Activated gamma-delta T cell (primary cell): ENCODE data around the gene CYP4F11.
"Not testable (repeated sequence)": the region's sequence is repeated elsewhere in the genome, so short reads cannot be mapped to it uniquely, and the experiment has no call there.

ENCODE experiments used
- DNase-seq: peaks from one replicate; lab custom pipeline; 2025; lab: John Stamatoyannopoulos, UW

The CYP4F11 gene

DNA sequence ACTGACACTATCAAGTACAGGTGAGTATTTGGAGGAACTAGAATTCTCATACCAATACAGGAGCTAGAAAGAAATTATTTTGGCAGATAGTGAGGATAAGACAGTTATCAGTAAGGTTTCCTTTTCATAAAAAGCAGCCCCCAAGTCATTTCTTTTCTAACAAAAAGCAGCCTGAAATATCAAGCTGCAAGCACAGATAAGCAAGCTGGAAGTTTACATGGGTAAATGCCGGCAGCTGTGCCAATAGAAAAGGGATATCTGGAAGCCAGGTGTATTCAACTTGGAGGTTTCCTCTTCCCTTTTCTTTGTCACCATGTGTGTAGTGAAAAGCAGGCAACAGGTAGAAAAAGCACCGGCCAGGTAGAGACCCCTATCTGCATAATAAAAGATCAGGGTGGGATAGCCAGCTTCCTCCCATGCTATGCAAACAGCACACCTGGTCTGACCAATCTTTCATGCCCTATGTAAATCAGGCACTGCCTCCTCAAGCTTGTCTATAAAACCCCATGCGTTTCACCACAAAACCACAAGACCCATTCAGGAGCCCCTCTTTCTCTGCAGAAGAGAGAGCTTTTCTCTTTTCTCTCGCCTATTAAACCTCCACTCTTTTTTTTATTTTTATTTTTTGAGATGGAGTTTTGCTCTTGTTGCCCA is 59.4 kb downstream of the CYP4F11 start:
- DNase-seq, result no peak

DNA sequence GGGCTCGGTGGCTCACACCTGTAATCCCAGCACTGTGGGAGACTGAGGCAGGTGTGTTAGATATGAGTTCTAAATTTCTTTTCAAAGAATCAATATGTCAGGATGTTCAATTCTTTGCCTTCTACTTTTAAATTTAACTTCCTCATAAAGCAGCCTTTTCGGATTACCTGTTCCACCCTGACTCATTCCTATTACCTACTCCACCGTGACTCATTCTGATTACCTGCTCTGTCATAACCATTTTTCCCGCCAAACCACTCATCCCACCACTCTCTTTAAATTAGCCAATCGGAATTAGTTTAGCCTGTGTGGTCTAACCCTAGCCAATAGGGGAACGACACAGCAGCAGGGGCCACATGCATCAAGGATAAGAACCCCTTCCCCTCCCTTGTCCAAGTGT is 60.6 kb downstream of the CYP4F11 start:
- not testable (repeated sequence) for DNase-seq

DNA sequence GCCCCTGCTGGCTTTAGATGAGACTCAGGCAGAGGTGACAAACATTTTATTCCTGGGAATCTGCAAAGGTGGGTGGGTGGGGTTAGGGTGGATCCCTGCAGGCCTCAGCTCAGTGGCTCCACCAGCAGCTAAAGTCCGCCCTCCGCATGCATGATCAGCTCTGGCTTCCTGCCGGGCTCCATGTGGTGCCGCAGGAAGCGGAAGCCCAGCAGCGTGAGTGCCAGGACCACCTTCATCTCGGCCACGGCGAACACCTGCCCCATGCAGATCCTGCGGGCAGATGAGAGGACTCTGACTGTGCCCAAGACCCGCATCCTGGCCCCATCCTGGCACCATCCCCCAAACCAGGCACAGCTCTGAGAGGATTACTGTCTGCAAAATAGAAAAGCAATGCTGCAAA is 62.8 kb downstream of the CYP4F11 start:
- DNase-seq, result no peak

DNA sequence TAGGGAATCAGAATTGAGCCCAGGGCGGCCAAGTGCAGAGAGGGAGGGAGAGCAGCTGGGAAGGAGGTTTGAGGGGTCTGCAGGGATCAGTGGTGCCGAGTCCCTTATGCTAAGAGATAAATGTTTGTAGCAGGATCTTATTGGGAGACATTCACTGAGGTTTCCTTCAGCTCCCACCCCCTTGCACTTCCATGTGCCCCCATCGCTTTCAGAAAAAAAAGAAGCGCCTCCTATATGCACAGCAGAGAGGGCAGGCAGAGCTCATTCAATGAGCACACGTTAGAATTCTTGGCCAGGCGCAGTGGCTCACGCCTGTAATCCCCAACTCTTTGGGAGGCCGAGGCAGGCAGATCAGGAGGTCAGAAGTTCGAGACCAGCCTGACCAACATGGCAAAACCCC is 64.5 kb downstream of the CYP4F11 start:
- no peak for DNase-seq

DNA sequence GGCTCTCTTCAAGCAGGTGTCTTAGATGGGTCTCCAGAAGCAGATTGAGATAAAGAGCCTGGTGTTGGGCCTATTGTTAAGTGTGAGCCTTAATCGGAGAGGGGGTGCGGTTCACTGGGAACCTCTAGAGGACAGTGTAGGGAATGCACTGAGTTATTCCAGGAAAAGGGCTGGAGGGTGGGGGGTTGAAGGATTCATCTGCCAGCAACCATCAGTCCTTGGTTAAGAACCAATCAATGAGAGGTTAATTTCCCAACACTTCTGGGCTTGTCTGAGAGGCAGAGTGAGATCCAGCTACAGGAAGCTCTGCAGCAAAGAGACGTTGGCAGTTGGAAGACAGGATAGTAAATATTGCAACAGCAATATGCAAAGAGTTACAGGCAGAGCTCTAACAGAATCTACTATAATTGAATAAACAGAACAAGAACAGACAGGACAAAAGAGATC is 65.2 kb downstream of the CYP4F11 start:
- DNase-seq, result no peak

DNA sequence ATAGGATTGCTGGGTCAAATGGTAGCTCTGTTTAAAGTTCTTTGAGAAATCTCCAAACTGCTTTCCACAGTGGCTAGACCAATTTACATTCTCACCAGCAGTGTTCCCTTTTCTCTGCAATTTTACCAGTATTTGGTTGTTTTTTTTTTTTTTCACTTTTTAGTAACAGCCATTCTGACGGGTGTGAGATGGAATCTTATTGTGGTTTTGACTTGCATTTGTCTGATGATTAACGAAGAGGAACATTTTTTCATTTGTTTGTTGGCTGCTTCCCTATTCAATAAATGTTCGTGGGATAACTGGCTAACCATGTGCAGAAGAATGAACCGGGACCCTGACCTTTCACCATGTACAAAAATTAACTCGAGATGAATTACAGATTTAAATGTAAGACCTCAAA is 67.7 kb downstream of the CYP4F11 start:
- no peak for DNase-seq

DNA sequence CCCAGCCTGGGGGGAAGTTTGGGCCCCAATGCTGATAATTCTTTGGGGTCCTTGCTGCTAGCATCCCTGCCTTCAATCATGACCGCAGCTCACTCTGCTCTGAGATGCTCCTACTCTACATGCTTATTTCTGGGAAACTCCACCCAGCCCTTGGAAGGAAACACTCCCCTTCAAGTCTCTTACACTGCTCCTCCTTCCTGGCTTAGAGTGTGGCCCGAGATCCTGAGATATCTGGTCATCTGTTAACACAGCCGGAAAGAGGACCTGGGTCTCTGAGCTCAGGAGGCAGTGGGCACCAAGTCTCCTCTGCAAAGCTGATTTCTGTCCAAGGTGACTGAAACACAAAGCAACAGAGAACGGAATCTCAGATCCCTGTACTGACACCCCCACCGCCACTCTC is 69.5 kb downstream of the CYP4F11 start:
- no peak for DNase-seq

DNA sequence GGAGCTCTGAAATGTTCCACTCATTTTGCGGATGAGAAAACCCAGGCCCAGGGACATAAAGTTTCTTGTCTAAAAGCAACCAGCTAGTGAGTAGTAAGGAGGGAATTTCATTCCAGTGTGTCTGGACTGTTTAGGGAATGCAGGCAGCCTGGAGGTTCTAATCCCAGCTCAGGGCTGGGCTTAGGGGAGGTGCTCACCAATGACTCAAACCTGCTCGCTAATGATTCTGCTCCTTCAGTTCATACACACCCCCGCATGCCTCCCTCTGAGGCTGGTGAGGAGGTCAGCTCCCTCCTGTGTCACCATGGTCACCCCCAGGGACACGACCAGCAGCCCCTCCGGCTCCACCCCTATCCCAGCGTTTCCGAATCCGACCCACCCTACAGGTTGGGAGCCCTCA is 71.1 kb downstream of the CYP4F11 start:
- DNase-seq, result no peak

DNA sequence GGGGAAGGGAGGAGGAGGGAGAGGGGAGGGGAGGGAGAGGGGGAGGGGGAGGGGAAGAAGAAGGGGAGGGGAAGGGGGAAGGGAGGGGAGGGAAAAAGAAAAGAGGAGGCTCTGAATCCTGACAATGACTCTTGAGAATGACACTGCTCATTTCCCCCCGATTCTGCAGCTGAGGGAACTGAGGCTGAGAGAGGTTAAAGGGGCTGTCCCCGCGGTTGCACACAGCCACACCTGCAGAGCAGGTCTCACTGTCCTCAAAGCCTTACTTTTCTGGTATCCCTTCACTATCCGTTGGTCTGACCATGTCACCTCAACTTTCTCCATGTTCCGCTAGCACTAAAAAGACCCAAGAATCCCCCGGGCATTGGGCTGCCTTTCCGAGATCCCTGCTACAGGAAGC is 71.9 kb downstream of the CYP4F11 start:
- no peak for DNase-seq
